ENCODE results near the gene GPR180.

GRCh38 chr13:94560116-94560515, 41.5 kb upstream of the GPR180 start:
- no peak for TF ChIP-seq CTCF (IDR thresholded peaks at IDR 0.05)
- no peak for TF ChIP-seq CREM (CRISPR knock-in tag; IDR thresholded peaks at IDR 0.05)
- TF ChIP-seq ATF2 (CRISPR knock-in tag; IDR thresholded peaks at IDR 0.05; ENCODE audit: borderline replicate concordance, low read depth), result no peak
- TF ChIP-seq NR2C2 (CRISPR knock-in tag; IDR thresholded peaks at IDR 0.05), result no peak
- no peak for TF ChIP-seq STAT6 (CRISPR knock-in tag; conservative IDR thresholded peaks at IDR 0.05; ENCODE audit: low read depth)
- no peak for TF ChIP-seq CREB1 (CRISPR knock-in tag; IDR thresholded peaks at IDR 0.05)
- TF ChIP-seq HMGXB4 (CRISPR knock-in tag; IDR thresholded peaks at IDR 0.05), result no peak
- TF ChIP-seq ZNF263 (CRISPR knock-in tag; IDR thresholded peaks at IDR 0.05; ENCODE audit: low read depth), result no peak
- TF ChIP-seq GABPB1 (CRISPR knock-in tag; IDR thresholded peaks at IDR 0.05), result no peak
- no peak for TF ChIP-seq ZNF121 (CRISPR knock-in tag; IDR thresholded peaks at IDR 0.05)
- TF ChIP-seq EMX1 (CRISPR knock-in tag; IDR thresholded peaks at IDR 0.05), result no peak
- TF ChIP-seq SP1 (CRISPR knock-in tag; conservative IDR thresholded peaks at IDR 0.05), result no peak
- TF ChIP-seq MLX (CRISPR knock-in tag; IDR thresholded peaks at IDR 0.05), result no peak
- no peak for TF ChIP-seq USF1 (CRISPR knock-in tag; IDR thresholded peaks at IDR 0.05)

All from WTC11 (cell line).